NCI-H748 (cell line): ENCODE measurements around the gene H6PD.

Source experiments
- DNase-seq: peaks from one replicate; lab custom pipeline; 2025; ENCODE audit not compliant: unreplicated experiment; lab: John Stamatoyannopoulos, UW

The H6PD gene

DNA sequence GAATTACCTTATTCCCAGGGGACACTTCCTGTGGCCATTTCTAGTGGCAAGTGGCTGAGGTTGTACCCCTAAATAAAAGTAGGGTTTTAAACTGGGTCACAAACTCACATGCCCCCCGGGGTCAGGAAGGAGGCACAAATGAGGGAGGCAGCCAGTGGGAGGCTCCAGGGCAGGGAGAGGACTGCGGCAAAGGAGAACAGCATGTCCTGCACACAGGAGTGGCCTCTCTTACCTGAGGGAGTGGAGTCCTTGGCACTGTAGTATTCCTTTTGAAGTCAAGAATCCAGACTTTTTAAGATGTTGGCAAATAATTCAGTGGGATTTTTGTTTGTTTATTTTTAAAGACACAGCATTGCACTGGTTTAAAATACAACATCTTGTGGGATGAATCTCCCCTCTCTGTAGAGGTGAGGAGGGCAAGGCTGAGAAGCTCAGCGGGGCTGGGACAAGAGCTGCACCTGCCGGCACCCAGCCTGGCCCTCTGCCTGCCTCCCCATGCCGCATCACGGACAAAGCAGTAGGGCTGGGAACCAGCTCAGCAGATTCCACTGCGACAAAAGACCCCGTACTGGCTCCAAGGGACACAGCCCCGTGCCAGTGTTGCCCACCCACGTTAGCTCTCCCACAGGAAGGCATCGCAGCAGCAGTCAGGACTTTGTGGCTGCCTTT lies 80.3 kb downstream of the H6PD start:
- no peak for DNase-seq

DNA sequence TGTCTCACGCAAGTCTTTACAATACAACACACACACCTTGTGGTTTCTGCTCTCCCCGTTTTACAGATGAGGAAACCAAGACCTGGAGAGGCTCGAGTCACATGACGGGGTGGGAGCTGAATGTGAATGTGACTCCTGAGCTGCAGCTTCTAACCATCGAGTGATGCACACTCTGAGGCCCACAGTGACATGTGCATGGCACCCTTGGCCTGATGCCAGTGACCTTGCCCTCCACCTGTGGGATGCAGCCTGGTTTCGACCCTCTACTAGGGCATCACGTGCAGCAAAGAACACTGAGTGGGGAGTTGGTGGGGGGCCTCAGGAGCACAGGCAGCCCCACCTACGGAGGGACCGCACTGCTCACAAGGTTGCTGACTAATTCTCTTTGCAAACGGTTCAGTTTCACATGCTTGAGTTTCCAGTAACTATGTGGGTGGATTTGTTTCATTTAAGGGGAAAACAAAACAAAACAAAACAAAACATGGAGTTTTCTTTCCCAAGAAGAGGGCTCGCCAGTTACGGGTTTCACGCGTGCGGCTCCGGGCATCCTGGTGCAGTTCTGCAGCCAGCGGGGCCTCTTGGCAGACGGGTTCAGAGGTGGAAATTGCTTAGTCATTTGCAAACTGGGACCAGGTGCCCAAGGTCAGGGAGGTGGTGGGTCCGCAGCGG lies 81.0 kb downstream of the H6PD start:
- DNase-seq: no peak

DNA sequence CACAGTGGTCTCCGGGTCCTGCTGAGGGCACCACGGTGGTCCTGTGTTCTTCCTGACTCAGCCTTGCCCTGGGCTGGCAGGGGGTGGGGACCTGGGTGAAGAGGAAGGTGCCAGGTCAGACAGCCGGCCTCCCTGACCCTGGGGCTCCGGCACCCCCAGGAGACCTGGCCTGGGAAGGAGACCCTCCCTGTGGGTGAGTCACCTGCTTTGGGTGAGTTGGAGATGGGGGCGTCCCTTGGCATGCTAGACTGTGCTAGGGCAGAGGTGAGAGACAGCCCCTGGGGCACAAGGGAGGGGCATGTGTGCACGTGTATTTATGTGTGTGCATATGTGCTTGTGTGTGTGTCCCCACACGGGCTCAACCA lies 81.5 kb downstream of the H6PD start:
- DNase-seq: no peak

DNA sequence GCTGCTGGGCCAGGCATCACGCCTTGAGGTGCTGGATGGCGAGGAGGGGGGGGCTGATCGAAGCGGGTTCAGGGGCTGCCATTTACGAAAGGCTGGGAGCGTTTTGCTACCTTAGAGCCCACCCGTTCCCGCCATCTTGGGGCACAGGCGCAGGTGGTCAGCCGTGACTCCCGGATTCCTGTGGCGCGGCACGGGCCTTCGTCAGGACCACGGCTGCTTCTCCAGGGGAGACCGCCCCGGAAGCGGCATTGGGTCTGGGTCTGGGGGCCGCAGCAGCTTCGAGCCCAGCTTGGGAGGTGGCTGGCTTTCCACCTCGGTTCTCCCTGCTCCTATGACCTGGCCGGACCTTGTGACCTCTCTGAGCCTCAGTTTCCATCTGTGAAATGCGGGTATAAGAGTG lies 81.9 kb downstream of the H6PD start:
- DNase-seq: no peak

DNA sequence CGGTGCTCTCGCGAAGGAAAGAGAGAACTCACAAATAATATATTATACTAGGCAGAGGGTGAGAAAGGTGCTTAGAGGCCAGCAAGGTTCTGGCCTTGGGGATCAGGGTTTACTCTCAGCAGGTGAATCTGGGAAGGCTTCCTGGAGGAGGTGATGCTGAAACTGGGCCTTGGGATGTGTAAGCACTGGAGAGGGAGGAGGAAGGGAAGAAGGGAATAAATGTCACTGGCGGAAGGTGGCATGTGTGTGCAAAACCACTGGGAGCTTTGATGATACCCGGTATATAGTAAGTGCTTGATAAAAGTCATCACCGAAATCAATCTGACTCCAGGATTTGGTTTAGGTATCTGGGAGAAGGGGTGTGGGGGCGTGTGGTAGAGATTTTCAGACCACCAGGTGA lies 82.5 kb downstream of the H6PD start:
- no peak for DNase-seq

DNA sequence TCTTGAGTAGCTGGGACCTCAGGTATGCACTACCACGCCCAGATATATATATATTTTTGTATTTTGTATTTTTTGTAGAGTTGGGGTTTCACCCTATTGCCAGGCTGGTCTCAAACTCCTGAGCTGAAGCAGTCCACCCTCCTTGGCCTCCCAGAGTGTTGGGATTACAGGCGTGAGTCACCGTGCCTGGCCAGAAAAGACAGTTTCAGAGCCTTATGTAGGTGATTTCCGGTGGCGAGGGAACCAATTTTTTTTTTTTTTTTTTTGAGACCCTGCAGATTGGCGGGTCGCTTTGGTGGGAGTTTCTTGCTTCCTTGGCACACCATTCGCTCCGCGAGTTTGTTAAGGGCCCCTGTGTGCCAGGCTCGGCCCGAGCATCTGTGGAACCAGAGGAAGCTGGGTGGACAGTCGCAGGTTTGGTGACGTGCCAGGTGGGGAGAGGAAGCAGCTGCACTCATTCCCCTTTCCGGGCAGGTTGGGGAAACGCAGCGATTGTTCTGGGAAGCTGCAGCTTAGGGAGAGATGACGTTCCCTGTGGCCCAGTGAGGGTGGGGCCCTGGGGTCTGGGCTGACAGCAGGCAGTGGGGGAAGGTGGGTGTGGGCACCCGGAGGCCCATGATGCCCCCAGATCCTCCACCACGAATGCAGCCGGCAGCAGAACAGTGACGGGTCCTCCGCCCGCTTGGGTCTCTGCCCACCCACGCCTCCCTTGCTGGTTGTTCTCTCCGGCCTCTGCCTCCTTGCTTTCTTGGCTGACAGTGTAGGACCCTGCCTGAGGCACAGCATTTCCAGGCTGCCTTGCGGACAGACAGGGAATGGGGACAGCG lies 83.2 kb downstream of the H6PD start:
- no peak for DNase-seq

DNA sequence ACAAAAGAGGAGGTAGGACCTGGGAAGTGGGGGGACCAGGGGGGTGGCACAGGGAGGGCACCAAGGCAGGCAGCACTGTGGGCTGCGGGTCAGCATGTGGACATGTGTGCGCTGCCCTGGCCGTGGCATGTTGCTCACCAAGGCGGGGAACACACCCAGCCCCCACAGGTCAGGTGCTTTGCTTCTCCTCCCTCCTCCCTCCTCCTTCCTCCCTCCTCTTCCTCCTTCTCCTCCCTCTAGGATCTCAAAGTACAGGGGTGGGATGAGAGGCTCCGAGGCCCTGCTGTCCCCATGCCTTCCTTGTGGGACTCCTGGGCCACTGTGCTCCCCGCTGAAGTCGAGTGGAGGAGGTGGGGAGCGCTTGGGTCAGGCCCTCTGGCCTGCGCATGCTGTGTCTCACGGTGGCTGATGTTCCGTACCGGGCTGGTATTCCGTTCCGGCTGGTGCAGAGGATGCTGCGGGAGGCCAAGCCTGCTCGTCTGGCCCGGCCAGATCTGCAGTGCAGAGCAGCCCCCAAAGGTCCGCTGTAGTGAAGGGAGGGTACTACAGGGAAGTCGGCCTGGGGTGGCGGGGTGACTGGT lies 84.7 kb downstream of the H6PD start:
- DNase-seq: no peak

DNA sequence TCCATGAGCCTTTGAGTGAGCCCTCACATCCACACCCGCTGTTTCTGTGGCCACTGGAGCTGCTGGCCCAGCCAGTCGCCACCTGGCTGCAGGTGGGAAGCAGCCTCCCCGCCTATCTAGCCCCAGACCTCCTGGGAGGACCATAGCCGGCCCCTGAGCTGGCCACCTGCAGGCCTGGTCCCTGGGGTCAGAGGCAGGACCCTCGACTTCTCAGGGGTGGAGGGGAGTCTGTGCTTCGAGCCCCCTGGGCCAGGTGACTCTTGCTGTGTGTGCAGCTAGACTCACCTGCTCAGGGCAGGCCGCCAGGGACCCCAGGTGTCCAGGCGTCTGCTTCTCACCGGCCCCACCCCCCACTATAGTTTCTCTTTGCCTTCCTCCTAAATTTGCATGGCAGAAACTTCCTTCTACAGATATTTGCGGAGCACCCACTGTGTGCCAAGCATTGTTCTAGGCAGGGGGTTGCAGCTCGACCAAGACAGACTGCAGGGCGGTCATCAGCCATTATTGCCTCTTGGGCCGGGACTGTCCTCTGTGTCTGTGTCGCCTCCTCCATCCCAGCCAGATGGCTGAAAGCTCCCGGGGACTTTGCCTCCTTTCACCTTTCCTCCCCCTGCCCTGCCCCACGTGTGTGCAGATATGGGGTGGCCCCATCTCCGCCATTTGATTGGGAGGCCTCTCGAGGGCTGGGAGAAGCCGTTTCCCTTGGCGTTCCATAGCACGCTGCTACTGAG lies 85.4 kb downstream of the H6PD start:
- DNase-seq: no peak
